Measurements from ENCODE around the gene PPP1R10. TPM values are rescaled to one million over a fixed set of nuclear protein-coding genes. Genes with fewer than 3 reads are reported as not detected.

Gene PPP1R10
- total RNA-seq, 1 experiment from 2014 or later: 103 TPM

GRCh38 chr6:30568245-30568644, 48.8 kb downstream of the PPP1R10 start:
- Mint-ChIP-seq H3K27me3 (ENCODE audit: insufficient read depth, unreplicated experiment) (no peaks in the 10 kb centered on the region), H3K27ac (ENCODE audit: low read depth, unreplicated experiment) (no peak overlapping the region), H3K9me3 (ENCODE audit: unreplicated experiment) (no peaks in the 10 kb centered on the region), H3K4me1 (ENCODE audit: insufficient read depth, unreplicated experiment) (peaks cover 44% of the 10 kb centered on the region), H3K4me3 (ENCODE audit: unreplicated experiment) (no peak overlapping the region), H3K36me3 (ENCODE audit: insufficient read depth, unreplicated experiment) (peaks cover 24% of the 10 kb centered on the region)
- no peak for DNase-seq (ENCODE audit: unreplicated experiment)
- ChIA-PET CTCF (interaction anchor here (1.1 kb wide), 1 partner anchor 85 kb away, joined by 4 read pairs; no protein-coding TSS in a partner anchor), POLR2A (interaction anchor here (3.4 kb wide), 1 partner anchor 11 kb away, joined by 48 read pairs; the partner anchor contains the start of genes GNL1 and PRR3)
- no peak for TF ChIP-seq CTCF (IDR thresholded peaks at IDR 0.05; ENCODE audit: unreplicated experiment)
- intact Hi-C loops (cut with micrococcal nuclease): no loop called here
- BruUV-seq (replicated peaks): no TSS peak

GRCh38 chr6:30565772-30566171, 51.3 kb downstream of the PPP1R10 start:
- TF ChIP-seq CTCF (IDR thresholded peaks at IDR 0.05; ENCODE audit: unreplicated experiment): no peak
- no peaks in the 10 kb centered on the region for H3K9me3 Mint-ChIP-seq (ENCODE audit: unreplicated experiment)
- intact Hi-C loops (cut with micrococcal nuclease): no loop called here
- peak overlapping the region; percentile 28 for H3K27ac Mint-ChIP-seq (ENCODE audit: low read depth, unreplicated experiment)
- no peaks in the 10 kb centered on the region for H3K27me3 Mint-ChIP-seq (ENCODE audit: insufficient read depth, unreplicated experiment)
- BruUV-seq (replicated peaks): no TSS peak
- H3K4me1 Mint-ChIP-seq (ENCODE audit: insufficient read depth, unreplicated experiment): peaks cover 25% of the 10 kb centered on the region
- H3K36me3 Mint-ChIP-seq (ENCODE audit: insufficient read depth, unreplicated experiment): peaks cover 35% of the 10 kb centered on the region
- POLR2A ChIA-PET: interaction anchor here (0.5 to 3.4 kb wide), 4 partner anchors 8 to 344 kb away, joined by 3 to 48 read pairs (median 4); partner anchors contain the start of genes GNL1 and PRR3
- DNase-seq (ENCODE audit: unreplicated experiment): no peak
- no peak overlapping the region for H3K4me3 Mint-ChIP-seq (ENCODE audit: unreplicated experiment)
- CTCF ChIA-PET: interaction anchor here (0.5 to 0.6 kb wide), 3 partner anchors 9 to 134 kb away, joined by 3 read pairs; no protein-coding TSS in a partner anchor

- Mint-ChIP-seq H3K36me3 (ENCODE audit: insufficient read depth, unreplicated experiment) (peaks cover 35% of the 10 kb centered on the region), H3K4me3 (ENCODE audit: unreplicated experiment) (no peak overlapping the region), H3K9me3 (ENCODE audit: unreplicated experiment) (no peaks in the 10 kb centered on the region), H3K27me3 (ENCODE audit: insufficient read depth, unreplicated experiment) (no peaks in the 10 kb centered on the region), H3K4me1 (ENCODE audit: insufficient read depth, unreplicated experiment) (peaks cover 18% of the 10 kb centered on the region), H3K27ac (ENCODE audit: low read depth, unreplicated experiment) (no peak overlapping the region)
- no TSS peak for BruUV-seq (replicated peaks)
- intact Hi-C loops (cut with micrococcal nuclease): no loop called here
- DNase-seq (ENCODE audit: unreplicated experiment): no peak
- ChIA-PET CTCF (interaction anchor here (0.5 to 1.2 kb wide), 4 partner anchors 22 to 1102 kb away, joined by 3 read pairs; no protein-coding TSS in a partner anchor), POLR2A (no interaction called here)
- no peak for TF ChIP-seq CTCF (IDR thresholded peaks at IDR 0.05; ENCODE audit: unreplicated experiment)
Measured at GRCh38 chr6:30564114-30564513, 52.9 kb downstream of the PPP1R10 start.

- TF ChIP-seq CTCF (IDR thresholded peaks at IDR 0.05; ENCODE audit: unreplicated experiment): no peak
- no peak overlapping the region for H3K4me3 Mint-ChIP-seq (ENCODE audit: unreplicated experiment)
- H3K36me3 Mint-ChIP-seq (ENCODE audit: insufficient read depth, unreplicated experiment): peaks cover 44% of the 10 kb centered on the region
- no peaks in the 10 kb centered on the region for H3K27me3 Mint-ChIP-seq (ENCODE audit: insufficient read depth, unreplicated experiment)
- POLR2A ChIA-PET: interaction anchor here (0.6 to 1.3 kb wide), 2 partner anchors 13 to 36 kb away, joined by 3 read pairs; no protein-coding TSS in a partner anchor
- no peak for DNase-seq (ENCODE audit: unreplicated experiment)
- peaks cover 14% of the 10 kb centered on the region for H3K4me1 Mint-ChIP-seq (ENCODE audit: insufficient read depth, unreplicated experiment)
- BruUV-seq (replicated peaks): no TSS peak
- CTCF ChIA-PET: interaction anchor here (0.6 to 1.2 kb wide), 3 partner anchors 20 to 524 kb away, joined by 3 read pairs; no protein-coding TSS in a partner anchor
- no peaks in the 10 kb centered on the region for H3K9me3 Mint-ChIP-seq (ENCODE audit: unreplicated experiment)
- intact Hi-C loops (cut with micrococcal nuclease): no loop called here
- H3K27ac Mint-ChIP-seq (ENCODE audit: low read depth, unreplicated experiment): no peak overlapping the region
Measured at GRCh38 chr6:30562470-30563425, 54.3 kb downstream of the PPP1R10 start.
